NCI-H2227 (cell line): Measurements from ENCODE around the gene GLB1L3.

Experiments used
- DNase-seq: peaks from one replicate; lab custom pipeline; 2025; ENCODE audit not compliant: unreplicated experiment; lab: John Stamatoyannopoulos, UW

The GLB1L3 gene

DNA sequence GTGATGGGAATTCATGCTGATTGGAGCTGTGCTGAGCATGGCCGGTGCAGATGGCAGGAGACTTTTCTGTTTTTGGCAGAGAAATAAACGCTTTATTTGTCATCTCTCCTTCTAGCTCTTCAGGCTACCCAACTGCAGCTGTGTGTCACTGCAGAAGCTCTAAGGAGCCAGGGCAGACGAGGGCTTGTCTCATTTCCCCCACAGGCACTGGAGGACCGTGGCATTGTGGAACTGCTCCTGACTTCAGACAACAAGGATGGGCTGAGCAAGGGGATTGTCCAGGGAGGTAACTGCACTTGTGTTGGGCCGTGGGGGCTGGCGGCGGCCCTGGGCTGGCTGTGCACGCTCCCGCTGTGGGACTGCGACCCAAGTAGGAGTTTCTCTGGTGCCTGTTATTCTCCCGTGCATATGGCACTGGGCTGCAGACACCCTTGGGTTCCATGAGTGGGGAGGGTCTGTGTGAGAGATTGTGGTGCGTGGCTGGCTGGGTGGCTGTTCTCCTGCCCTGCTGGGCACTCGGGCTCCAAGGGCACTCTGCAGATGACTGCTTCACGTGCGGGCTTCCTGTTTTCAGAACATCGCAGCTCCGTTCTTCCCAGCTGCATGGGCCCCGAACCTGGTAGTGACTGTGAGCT lies 82.8 kb downstream of the GLB1L3 start:
- no peak for DNase-seq

DNA sequence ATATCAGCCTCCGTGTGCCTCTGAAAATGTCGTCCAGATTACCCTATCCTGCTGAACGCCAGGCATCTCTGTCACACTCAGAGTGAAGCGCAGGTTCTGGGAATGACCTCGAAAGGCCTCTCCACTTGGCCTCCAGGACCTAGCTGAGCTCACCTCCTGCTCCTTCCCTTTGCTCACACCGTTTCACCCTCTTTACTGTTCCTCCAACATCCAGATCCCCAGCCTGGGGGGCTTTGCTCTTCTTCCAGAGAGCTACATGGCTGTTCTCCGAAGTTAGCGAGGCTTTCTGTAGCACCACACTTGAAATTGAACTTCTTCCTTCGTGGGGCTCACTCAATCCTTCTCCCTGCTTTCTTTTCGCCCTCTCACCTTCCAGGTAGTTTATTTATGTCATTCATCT lies 83.5 kb downstream of the GLB1L3 start:
- no peak for DNase-seq

DNA sequence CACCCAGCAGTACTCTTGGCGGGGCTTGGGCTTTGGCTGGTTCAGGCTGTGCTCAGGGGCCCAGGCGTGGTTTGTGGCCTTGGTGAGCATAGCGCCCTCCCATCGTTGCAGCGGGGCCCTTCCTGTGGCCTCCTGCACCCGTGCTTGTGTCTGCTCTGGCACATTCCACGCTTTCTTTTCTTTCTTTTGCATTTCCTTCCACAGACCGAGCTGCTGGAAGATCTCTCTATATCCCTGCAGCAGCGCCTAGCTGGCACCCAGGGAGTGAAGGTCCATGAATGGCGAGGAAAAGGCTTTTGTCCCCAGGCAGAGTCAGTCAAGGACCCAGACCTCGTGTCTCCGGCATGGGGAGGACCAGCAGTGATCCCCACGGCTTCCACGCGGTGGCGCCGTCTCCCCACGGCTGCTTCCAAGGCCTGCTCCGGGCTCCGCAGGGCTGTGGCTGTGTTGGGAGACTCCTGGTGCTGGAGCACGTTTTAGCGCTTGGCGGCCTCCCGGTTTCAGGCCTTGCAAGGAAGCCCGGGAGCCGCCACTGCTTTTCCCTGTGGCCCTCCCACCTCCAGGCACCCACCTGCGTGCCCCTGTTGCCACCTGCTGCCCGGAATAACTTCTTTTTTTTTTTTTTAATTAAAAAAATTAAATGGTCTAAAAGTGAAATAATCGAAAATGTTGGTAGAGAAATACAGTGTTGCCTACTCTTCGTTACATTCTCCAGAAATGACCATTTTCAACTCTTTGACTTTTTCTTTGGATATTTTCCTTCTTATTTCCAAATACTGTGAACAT lies 84.1 kb downstream of the GLB1L3 start:
- DNase-seq: no peak

DNA sequence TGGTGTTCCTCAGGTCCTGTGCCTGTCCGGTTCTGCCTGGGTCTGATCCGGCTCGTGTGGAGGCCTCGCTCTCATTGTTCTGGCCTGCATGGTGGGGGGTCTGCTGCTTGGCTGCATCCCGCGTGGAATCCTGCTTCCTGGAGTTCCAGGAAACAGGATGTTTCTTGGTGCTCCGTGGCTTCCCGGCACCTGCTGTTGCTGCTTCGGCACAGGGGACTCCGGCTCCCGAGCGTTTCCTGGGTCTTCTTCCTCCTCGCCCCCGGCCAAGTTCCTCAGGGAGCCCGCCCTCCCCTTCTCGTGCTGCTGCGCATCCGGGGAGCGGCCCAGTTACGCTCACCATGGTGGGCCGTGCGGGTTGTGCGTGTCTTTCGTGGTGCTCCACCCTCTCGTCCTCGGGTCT lies 85.5 kb downstream of the GLB1L3 start:
- DNase-seq: no peak

DNA sequence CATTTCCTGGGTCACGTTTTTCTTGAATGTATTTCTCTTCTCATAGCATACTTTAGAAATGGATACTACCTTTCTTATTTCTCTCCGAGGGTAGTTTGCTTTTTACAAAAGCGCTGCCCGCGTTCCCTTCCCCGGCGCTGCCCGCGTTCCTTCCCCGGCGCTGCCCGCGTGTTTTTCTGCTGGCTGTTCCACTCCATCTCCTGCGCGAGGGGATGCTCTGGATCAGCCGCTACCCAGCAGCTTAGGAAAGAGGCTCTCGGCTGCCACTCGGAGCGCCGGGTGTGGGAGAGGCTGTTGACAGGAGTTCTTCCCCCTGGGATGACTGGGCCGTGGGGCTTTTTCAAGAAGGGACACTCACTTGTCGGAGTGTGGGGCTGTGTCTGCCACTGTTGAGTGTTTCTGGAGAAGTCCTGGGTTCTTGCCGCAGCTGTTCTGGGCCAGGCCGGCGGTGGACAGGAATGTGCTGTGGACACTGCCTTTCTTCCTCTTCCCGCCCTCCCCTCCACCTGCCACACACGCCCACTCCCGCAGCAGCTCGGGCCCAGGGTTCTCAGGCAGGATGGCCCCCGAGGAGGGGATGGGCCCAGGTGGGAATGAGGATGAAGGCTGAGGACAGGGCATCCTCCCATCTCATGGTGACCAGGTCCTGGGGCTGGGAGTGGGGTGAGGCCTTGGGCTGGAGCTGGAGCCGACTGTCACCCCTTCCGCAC lies 86.2 kb downstream of the GLB1L3 start:
- DNase-seq: no peak

DNA sequence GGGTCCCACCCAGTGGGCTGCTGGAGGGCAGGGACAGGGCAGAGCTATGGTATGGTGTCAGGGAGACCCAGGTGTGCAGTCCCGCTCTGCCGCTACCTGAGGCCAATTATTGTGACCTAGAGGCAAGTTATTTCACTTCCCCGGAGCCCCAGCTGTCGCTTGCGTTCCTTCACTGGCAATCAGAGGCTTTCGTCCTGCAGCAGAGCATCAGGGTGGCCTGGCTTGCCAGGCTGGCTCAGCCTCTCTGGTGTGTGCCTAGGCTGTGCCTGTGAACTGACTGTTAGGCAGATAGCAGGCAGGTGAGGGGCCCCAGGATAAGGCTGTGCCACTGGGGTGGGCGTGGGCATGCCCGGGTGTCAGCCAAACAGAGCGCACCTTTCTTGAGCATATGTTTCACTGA lies 87.0 kb downstream of the GLB1L3 start:
- DNase-seq: no peak

DNA sequence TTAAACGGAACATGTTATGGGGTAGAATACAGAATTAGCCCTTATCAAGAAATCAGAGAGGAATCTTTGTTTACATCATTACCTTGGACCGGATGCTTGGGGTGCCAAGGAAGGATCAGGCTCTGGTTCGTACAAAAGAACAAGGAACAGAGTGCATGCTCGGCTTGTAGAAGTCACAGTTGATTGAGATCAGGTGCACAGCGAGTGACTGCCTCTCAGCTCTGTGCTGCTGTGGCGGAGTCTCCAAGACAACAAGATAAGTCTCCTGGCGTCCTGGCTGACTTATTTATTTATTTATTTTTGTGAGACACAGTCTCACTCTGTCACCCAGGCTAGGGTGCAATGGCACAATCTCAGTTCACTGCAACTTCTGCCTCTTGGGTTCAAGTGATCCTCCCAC lies 87.4 kb downstream of the GLB1L3 start:
- DNase-seq: no peak

DNA sequence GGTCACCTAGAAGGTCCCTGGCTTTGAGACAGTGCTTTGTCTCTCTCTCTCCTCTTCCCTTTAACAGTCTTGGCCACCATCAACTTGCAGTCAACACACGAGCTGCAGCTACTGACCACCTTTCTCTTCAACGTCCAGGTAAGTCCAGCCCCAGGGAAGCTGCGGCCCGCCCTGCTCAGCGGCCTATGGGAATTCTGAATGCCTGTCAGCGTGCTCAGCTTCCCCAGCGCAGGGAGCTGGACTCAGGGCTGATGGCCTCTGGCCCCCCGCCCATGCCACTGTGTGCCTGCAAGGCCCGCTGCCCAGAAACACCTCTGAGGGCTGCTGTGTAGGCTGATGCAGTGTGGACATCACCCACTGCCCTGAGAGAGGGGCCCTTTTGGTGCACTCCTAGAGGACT lies 88.1 kb downstream of the GLB1L3 start:
- no peak for DNase-seq

DNA sequence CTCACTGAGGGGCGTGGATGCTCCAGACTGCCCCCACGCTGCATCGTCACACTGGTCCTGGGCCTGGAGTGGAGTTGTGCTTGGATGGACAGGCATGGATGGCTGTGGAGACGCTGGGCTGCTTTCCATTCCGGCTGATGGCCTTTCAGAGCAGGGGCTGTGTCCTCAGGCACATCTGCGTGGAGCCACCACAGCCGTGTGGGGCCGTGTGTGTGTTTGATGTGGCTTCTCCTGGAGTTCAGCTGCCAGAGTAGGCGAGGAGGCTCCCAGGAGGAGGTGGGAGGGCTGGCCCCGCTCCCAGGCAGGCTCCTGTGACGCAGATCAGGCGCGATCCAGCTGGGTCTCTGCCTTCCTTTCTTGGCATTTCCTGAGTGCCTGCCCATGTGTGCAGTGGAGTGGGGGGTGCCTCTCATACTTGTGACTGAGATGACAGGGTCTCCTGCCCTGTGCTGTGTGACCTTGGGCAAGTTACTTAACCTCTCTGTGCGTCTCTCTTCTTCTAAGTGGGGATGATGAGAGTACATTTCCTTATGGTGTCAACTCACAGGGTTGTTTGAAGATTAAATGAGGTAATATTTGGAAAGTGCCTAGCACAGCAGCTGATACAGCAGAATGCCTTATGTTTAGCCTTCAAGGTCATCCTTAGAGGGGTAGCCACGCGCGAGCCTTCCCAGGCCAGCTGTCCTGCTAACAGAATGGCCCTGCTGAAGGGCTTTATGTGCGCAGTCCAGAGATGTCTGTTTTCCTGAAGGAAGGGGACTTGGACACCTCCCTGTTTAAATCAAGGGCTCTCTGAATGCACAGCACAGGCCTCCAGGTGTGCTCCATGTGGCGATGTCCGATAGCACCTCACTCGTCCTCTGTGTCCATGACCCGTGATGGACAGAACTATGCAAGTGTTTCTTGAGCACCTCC lies 89.1 kb downstream of the GLB1L3 start:
- no peak for DNase-seq

DNA sequence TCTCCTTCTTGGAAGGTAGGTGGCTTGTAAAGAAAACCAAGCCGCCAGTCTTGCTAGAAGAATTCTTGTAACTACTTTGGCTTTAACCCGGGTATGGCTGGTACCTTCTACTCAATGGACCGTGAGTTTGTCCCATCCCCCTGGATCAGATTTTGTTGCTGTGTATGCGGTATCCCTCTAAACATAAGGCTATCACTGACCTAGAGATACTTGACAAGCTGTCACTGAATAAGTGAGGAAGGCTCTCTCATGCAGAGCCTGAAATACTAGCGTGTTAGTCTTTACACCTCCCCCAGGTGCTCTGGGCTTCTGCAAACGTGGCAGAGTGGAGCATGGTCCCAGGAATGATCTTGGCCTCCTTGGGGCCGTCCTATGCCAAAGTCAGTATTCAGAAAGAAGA lies 90.1 kb downstream of the GLB1L3 start:
- no peak for DNase-seq

DNA sequence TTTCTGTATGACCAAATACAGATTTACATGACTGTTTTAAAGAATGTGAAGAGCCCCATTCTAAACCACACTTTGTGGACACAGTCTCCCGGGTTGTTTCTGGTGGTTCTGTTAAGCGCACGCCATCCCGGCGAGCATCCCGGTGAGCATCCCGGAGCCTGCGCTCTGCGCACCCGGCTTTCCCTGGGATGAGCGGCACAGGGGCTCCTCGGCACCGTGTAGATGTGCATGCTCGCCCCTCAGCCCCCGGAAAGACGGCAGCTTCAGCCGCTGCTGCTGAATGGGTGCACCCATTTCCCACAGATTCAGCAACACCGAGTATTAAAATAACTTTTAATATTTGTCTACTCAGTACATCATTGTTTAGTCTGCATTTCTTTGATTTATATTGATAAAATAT lies 91.6 kb downstream of the GLB1L3 start:
- DNase-seq: no peak
